Transverse colon (tissue), 4 donors: ENCODE data around the gene COL3A1. TPM values are rescaled to one million over a fixed set of nuclear protein-coding genes. Genes with fewer than 3 reads are reported as not detected.

Experiments
- DNase-seq: peaks from one replicate; pipeline ENCODE4 v3.0.0-alpha.2; 2019
- H3K27ac ChIP-seq, 4 donors: fragments of 200-600 bp; sonication (generic); 2 replicates each; pipeline ENCODE4 v1.5.1; 2016 to 2018; ENCODE audit warnings: inconsistent platforms in 4 of 4
- H3K27me3 ChIP-seq: fragments of 200-600 bp; sonication (generic); 2 replicates; pipeline ENCODE4 v1.5.1; 2017; ENCODE audit warnings: inconsistent platforms
- H3K36me3 ChIP-seq, 4 donors: fragments of 200-600 bp; sonication (generic); 2 replicates each; pipeline ENCODE4 v1.5.1; 2017 to 2019; ENCODE audit warnings: inconsistent platforms in 4 of 4
- H3K4me1 ChIP-seq, 4 donors: fragments of 200-600 bp; sonication (generic); 2 replicates each; pipeline ENCODE4 v1.5.1; 2017 to 2020; ENCODE audit warnings: inconsistent platforms in 4 of 4
- H3K4me3 ChIP-seq, 4 donors: fragments of 200-600 bp; sonication (generic); 1 replicate in 1 of 4; 2 replicates in 3 of 4; pipeline versions ENCODE4 v1.5.1 to v1.6.1; 2017 to 2019; ENCODE audit warnings: inconsistent platforms in 4 of 4
- H3K9me3 ChIP-seq, 2 donors: fragments of 200-600 bp; sonication (generic); 2 replicates each; pipeline ENCODE4 v1.5.1; 2017 to 2019; ENCODE audit warnings: inconsistent platforms in 2 of 2
- CTCF ChIP-seq, 5 experiments: fragments of 200-600 bp in 3 of 5; fragments of 450-650 bp in 2 of 5; sonication (generic) in 3 of 5; IDR thresholded peaks; 1 replicate in 2 of 5; 2 replicates in 3 of 5; pipeline ENCODE4 v1.5.1; 2016 to 2017; ENCODE audit warnings: antibody characterized with exemption in 5 of 5, inconsistent platforms in 3 of 5, mild to moderate bottlenecking in 2 of 5, moderate library complexity in 1 of 5
- EP300 ChIP-seq: sonication (generic); formaldehyde crosslinking; IDR thresholded peaks from one replicate; pipeline ENCODE4 v1.6.1; 2017; ENCODE audit warnings: antibody characterized with exemption, low read depth
- POLR2A ChIP-seq: fragments of 450-650 bp; IDR thresholded peaks from one replicate; pipeline ENCODE4 v1.6.1; 2016; ENCODE audit warnings: antibody characterized with exemption, mild to moderate bottlenecking, moderate library complexity
- POLR2AphosphoS5 ChIP-seq, 3 donors: sonication (generic); formaldehyde crosslinking; IDR thresholded peaks; one replicate each; pipeline ENCODE4 v1.6.1; 2016; ENCODE audit warnings: antibody characterized with exemption in 3 of 3
- WGBS, 2 donors: methylation state at CpG; one replicate each; pipeline ENCODE4 v1.1.5; 2018; ENCODE audit warnings: low coverage in 1 of 2; 5-methylcytosine and 5-hydroxymethylcytosine counted together
- in situ Hi-C, 4 donors: fragments of 200-750 bp; cut with MboI; loops; one replicate each; pipeline versions ENCODE4 v1.15.0 to v1.15.1; 2017; ENCODE audit warnings: low sequenced_read_pairs in 3 of 4, low pct_ligation_motif_present in 1 of 4, low pct_unique_long_range_greater_than_20kb in 1 of 4
- intact Hi-C: fragments of 100-400 bp; cut with DNase I; formaldehyde crosslinking; loops from one replicate; pipeline ENCODE4 v1.15.1; 2023; ENCODE audit warnings: low total_unique reads
- total RNA-seq, 4 donors: library from RNA; depleted of rRNA; stranded (reverse); fragments of >200 nt; gene quantifications; one replicate each; pipeline ENCODE4 v1.1.0, GENCODE V29; 2016

Gene COL3A1
- total RNA-seq, 4 donors from 2014 or later, result 103 to 424 (median 114) TPM

- Histone ChIP-seq H3K4me3 (no peak overlapping the region), H3K4me1 (no peaks in the 10 kb centered on the region), H3K9me3 (no peaks in the 10 kb centered on the region), H3K27ac (no peak overlapping the region), H3K36me3 (peaks cover 0 to 10% (median 0%) of the 10 kb centered on the region in 4 donors), H3K27me3 (no peaks in the 10 kb centered on the region)
- in situ Hi-C loops, result no loop called here
- WGBS, 2 donors, result 76 to 82% methylated on average over 4 to 6 of the region's 7 CpGs
- DNase-seq, result no peak
- intact Hi-C loops, result no loop called here
- no peak for TF ChIP-seq POLR2AphosphoS5 (IDR thresholded peaks at IDR 0.05)
- no peak for TF ChIP-seq CTCF (IDR thresholded peaks at IDR 0.05)
- no peak for TF ChIP-seq POLR2A
- TF ChIP-seq EP300, result no peak
Measured at GRCh38 chr2:189050165-189050712, 76.1 kb downstream of the COL3A1 start.

- Histone ChIP-seq H3K27me3 (no peaks in the 10 kb centered on the region), H3K4me3 (no peak overlapping the region), H3K27ac (no peak overlapping the region), H3K36me3 (peaks cover 0 to 4% (median 2%) of the 10 kb centered on the region in 4 donors), H3K9me3 (no peaks in the 10 kb centered on the region), H3K4me1 (no peaks in the 10 kb centered on the region)
- in situ Hi-C loops (no loop called here), intact Hi-C loops (no loop called here)
- no peak for TF ChIP-seq POLR2A
- no peak for TF ChIP-seq CTCF (IDR thresholded peaks at IDR 0.05)
- no peak for TF ChIP-seq POLR2AphosphoS5 (IDR thresholded peaks at IDR 0.05)
- no peak for TF ChIP-seq EP300
- DNase-seq, result no peak
- 66 to 68% methylated on average over 4 of the region's 4 CpGs for WGBS, 2 donors
Measured at GRCh38 chr2:189056200-189057106, 82.3 kb downstream of the COL3A1 start.

GRCh38 chr2:189057316-189057715, 83.1 kb downstream of the COL3A1 start:
- 89 to 90% methylated on average over 2 of the region's 2 CpGs for WGBS, 2 donors
- intact Hi-C loops, result no loop called here

More at GRCh38 chr2:189057316-189057715, 83.1 kb downstream of the COL3A1 start:
- in situ Hi-C loops, result no loop called here
- peaks cover 0 to 3% (median 0%) of the 10 kb centered on the region in 4 donors for H3K36me3 ChIP-seq
- H3K4me3 ChIP-seq, result no peak overlapping the region
- TF ChIP-seq POLR2A (no peak), EP300 (no peak), CTCF (IDR thresholded peaks at IDR 0.05) (no peak), POLR2AphosphoS5 (IDR thresholded peaks at IDR 0.05) (no peak)
- no peaks in the 10 kb centered on the region for H3K4me1 ChIP-seq
- no peak overlapping the region for H3K27ac ChIP-seq
- no peaks in the 10 kb centered on the region for H3K9me3 ChIP-seq
- no peaks in the 10 kb centered on the region for H3K27me3 ChIP-seq
- DNase-seq, result no peak
